AG04450 (cell line): Measurements from ENCODE around the gene PTPRD. TPM values are rescaled to one million over a fixed set of nuclear protein-coding genes. Genes with fewer than 3 reads are reported as not detected.

Experiments used
- CTCF ChIA-PET: fragments of 300-600, 350-600 bp; formaldehyde crosslinking; extraction: SDS; loops from one replicate; lab custom pipeline; 2022; ENCODE audit warnings: antibody characterized with exemption, inconsistent platforms; lab: Charles Lee
- POLR2A ChIA-PET: fragments of 350-600 bp; formaldehyde crosslinking; extraction: SDS; loops from one replicate; lab custom pipeline; 2021; ENCODE audit warnings: antibody characterized with exemption, inconsistent platforms; lab: Yijun Ruan, JAX
- DNase-seq: peaks from one replicate; pipeline ENCODE4 v3.0.0-alpha.2; 2011; ENCODE audit warnings: low read depth, low spot score
- H3K27ac ChIP-seq: one replicate; pipeline ENCODE4 v1.5.1; 2012; ENCODE audit warnings: low read depth, low read length, control low read depth
- H3K27me3 ChIP-seq: one replicate; pipeline ENCODE4 v1.6.0; 2012; ENCODE audit warnings: low read length; ENCODE audit not compliant: control insufficient read depth, insufficient read depth
- H3K4me3 ChIP-seq: 2 replicates; pipeline ENCODE4 v1.5.1; 2011; ENCODE audit warnings: mild to moderate bottlenecking, low read depth, low read length, control low read depth
- H3K9me3 ChIP-seq: 2 replicates; pipeline ENCODE4 v1.5.1; 2012; ENCODE audit warnings: low read length; ENCODE audit not compliant: control insufficient read depth, insufficient read depth
- polyA plus RNA-seq: library from polyadenylated mRNA; depleted of rRNA; stranded (reverse); fragments of >200 nt; gene quantifications from 2 replicates; pipeline ENCODE4 v1.2.3, GENCODE V29; 2011
- small RNA-seq: library from RNA; depleted of rRNA; stranded (forward); fragments of <200 nt; gene quantifications from one replicate; pipeline ENCODE3, GENCODE V24; 2012; ENCODE audit warnings: low read depth; ENCODE audit not compliant: insufficient read length
- TF ChIP-seq, protein P1 (sequence below): IDR thresholded peaks from 2 replicates; pipeline ENCODE4 v1.5.1; 2011; ENCODE audit warnings: low read depth, low read length, control low read depth, inconsistent platforms

The PTPRD gene
- polyA plus RNA-seq, 1 experiment, result 0.19 TPM

DNA sequence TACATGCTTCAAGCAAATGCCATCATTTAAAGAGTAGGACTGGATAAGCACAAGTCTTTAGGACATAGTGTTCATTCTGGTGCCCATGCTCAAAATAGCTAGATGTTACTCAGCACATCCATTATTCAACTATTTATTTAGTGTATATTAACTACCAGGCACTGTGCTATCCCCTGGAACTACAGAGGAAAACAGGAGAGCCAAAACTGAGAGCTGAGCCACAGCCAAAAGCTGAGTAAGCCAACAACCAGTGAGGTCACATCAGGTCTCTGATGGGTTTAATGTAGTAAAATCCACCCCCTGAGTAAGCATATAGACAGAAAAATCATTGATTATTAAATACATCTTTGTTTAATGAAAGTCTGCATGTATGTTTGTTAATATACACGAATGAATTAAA lies 2343.9 kb downstream of the PTPRD start:
- ChIA-PET CTCF (no interaction called here), POLR2A (no interaction called here)
- no peak for DNase-seq
- Histone ChIP-seq H3K27me3 (no peaks in the 10 kb centered on the region), H3K4me3 (no peak overlapping the region), H3K27ac (no peak overlapping the region), H3K9me3 (no peaks in the 10 kb centered on the region)
- TF ChIP-seq, protein P1, sequence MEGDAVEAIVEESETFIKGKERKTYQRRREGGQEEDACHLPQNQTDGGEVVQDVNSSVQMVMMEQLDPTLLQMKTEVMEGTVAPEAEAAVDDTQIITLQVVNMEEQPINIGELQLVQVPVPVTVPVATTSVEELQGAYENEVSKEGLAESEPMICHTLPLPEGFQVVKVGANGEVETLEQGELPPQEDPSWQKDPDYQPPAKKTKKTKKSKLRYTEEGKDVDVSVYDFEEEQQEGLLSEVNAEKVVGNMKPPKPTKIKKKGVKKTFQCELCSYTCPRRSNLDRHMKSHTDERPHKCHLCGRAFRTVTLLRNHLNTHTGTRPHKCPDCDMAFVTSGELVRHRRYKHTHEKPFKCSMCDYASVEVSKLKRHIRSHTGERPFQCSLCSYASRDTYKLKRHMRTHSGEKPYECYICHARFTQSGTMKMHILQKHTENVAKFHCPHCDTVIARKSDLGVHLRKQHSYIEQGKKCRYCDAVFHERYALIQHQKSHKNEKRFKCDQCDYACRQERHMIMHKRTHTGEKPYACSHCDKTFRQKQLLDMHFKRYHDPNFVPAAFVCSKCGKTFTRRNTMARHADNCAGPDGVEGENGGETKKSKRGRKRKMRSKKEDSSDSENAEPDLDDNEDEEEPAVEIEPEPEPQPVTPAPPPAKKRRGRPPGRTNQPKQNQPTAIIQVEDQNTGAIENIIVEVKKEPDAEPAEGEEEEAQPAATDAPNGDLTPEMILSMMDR, result no peak

DNA sequence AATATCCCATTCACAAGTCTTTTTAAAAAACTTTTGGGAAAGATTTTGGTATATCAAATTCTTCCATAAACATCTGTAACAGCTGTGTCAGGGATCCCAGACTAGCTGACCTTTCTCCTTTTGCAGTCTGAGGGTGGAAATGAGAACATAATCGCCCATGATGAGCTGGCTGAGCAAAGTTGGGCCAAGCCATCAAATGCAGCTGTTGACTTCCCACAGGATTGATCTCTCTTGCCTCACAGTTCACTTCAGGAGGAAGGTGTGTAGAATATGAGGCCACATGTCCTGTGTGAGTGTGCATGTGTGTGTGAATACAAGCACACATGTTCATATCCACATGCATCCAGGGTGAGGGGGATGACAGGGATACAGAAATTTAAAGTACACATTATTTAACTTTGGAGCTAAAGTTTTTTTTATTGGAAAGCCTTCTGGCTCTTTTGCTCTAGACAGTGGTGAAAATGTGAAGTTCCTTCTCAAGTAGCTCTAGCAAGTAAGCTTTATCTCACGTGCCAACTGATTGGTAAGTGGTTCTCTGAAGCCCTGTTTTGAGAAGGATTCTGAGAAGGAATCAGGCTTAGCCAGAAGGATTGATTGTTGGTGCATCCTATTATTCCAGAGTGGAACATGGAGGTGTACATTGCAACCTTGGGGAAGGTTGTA lies 2344.5 kb downstream of the PTPRD start:
- H3K27ac ChIP-seq, result no peak overlapping the region
- ChIA-PET CTCF (no interaction called here), POLR2A (no interaction called here)
- TF ChIP-seq, protein P1, result no peak
- no peak overlapping the region for H3K4me3 ChIP-seq
- H3K27me3 ChIP-seq, result no peaks in the 10 kb centered on the region
- no peaks in the 10 kb centered on the region for H3K9me3 ChIP-seq
- DNase-seq, result no peak

DNA sequence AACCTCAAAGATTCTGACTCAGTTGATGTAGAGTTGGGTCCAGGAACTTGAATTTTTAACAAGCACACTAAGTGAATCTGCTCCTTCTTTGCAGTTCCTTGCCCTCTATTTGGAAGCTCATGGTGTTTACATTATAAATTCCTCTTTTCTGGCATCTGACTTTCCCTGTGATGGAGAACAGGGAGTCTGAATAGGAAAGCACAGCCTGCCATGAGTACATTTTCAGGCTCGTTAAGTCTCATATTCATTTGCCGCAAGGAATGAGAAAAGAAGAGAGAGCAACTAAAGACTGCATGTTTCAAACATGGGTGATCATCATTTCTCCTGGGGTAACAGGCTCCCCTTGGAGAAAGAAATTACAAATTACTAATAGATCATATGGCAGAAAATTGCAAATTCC lies 2345.2 kb downstream of the PTPRD start:
- CTCF ChIA-PET, result no interaction called here
- H3K27ac ChIP-seq, result no peak overlapping the region
- no peaks in the 10 kb centered on the region for H3K27me3 ChIP-seq
- TF ChIP-seq, protein P1, result no peak
- DNase-seq, result no peak
- POLR2A ChIA-PET, result no interaction called here
- no peaks in the 10 kb centered on the region for H3K9me3 ChIP-seq
- no peak overlapping the region for H3K4me3 ChIP-seq

DNA sequence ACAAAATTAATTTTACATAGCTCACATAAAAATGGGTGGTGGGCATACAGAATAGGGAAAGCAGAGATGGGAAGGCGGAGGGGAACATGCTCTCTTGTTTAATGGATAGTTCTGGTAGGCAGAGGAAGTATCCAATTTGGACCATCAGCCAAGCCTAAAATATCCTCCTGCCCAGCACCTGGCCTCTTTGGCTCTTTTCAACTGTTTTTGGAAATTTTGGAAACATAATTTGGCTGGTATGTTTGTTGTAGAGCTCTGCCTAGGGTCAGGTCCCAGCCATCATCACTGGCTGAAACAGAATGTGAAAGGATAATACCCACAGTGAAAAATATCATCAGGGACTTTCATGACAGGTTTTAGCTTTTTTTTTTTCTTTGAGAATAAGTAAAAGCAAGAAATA lies 2345.9 kb downstream of the PTPRD start:
- H3K27ac ChIP-seq, result no peak overlapping the region
- H3K9me3 ChIP-seq, result no peaks in the 10 kb centered on the region
- no peak overlapping the region for H3K4me3 ChIP-seq
- ChIA-PET POLR2A (no interaction called here), CTCF (no interaction called here)
- TF ChIP-seq, protein P1, result no peak
- DNase-seq, result no peak
- no peaks in the 10 kb centered on the region for H3K27me3 ChIP-seq

DNA sequence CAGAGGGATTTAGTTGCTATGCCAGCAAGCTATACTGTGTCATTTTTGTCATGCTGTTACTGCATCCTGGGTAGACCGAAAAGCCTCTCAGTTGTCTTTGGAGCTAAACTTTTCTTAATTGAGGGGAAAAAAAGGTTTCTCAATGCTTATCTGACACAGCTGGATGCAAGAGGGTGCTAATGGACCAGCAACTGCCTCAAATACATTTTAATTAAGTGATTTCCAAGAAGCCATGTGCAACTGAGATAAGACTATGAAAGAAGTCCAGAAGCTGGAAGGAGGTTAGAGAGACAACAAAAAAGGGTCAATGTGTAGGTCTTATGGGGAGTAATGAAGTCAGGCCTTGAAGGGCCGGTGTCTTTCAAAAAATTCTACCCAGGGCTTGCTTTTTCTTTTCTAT lies 2347.5 kb downstream of the PTPRD start:
- CTCF ChIA-PET, result no interaction called here
- no peak for DNase-seq

More for the DNA sequence above, 2347.5 kb downstream of the PTPRD start:
- TF ChIP-seq, protein P1, result no peak
- POLR2A ChIA-PET, result no interaction called here
- no peak overlapping the region for H3K4me3 ChIP-seq
- no peaks in the 10 kb centered on the region for H3K27me3 ChIP-seq
- H3K27ac ChIP-seq, result no peak overlapping the region
- no peaks in the 10 kb centered on the region for H3K9me3 ChIP-seq

Small RNAs within 50 kb of the gene (small RNA-seq; reads per million reads assigned to genes)
- gene AL135790.2 (not detected), gene RNU7-185P (not detected)
